Right atrium auricular region (tissue), 2 donors: ENCODE measurements around the gene NRG2. TPM values are rescaled to one million over a fixed set of nuclear protein-coding genes. Genes with fewer than 3 reads are reported as not detected.

ENCODE experiments used
- DNase-seq: peaks from one replicate; pipeline ENCODE4 v3.0.0-alpha.2; 2019; ENCODE audit warnings: low spot score
- H3K27ac ChIP-seq, 2 donors: fragments of 200-600 bp; sonication (generic); 1 replicate in 1 of 2; 2 replicates in 1 of 2; pipeline ENCODE4 v1.5.1; 2016 to 2019
- H3K27me3 ChIP-seq, 2 donors: fragments of 200-600 bp; sonication (generic); one replicate each; pipeline versions ENCODE4 v1.5.1 to v1.6.0; 2017 to 2019
- H3K36me3 ChIP-seq: fragments of 200-600 bp; sonication (generic); one replicate; pipeline ENCODE4 v1.5.1; 2016
- H3K4me1 ChIP-seq, 2 donors: fragments of 200-600 bp; sonication (generic); one replicate each; pipeline versions ENCODE4 v1.5.1 to v1.6.0; 2017 to 2019
- H3K4me3 ChIP-seq, 2 donors: fragments of 200-600 bp; sonication (generic); 1 replicate in 1 of 2; 2 replicates in 1 of 2; pipeline ENCODE4 v1.5.1; 2017 to 2019; ENCODE audit warnings: mild to moderate bottlenecking in 1 of 2, moderate library complexity in 1 of 2
- H3K9me3 ChIP-seq, 2 donors: fragments of 200-600 bp; sonication (generic); one replicate each; pipeline ENCODE4 v1.5.1; 2019
- total RNA-seq, 2 donors: library from RNA; depleted of rRNA; stranded (reverse); fragments of >200 nt; gene quantifications; one replicate each; pipeline ENCODE4 v1.1.0, GENCODE V29; 2016
- TF ChIP-seq, protein P1 (sequence below), 2 donors: fragments of 200-600 bp; sonication (generic); IDR thresholded peaks; one replicate each; pipeline ENCODE4 v1.5.1; 2019; ENCODE audit warnings: antibody characterized with exemption in 2 of 2

Gene NRG2
- total RNA-seq, 2 donors from 2014 or later: 1.8 to 1.9 TPM

DNA sequence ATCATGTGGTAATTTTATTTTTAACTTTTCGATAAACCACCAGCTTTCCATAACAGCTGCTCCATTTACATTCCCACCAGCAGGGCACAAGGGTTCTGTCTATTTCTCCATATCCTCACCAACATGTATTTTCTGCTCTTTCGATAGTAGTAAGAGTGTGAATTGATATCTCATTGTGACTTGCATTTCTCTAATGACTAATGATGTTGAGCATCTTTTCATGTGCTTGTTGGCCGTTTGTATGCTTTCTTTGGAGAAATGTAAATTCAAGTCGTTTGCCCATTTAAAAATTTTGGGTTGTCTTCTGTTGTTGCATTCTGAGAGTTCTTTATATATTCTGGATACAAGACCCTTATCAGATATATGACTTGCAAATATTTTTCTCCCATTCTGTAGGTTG, 201.6 kb downstream of the NRG2 start:
- no peak for DNase-seq
- Histone ChIP-seq H3K4me1 (no peaks in the 10 kb centered on the region), H3K27me3 (no peaks in the 10 kb centered on the region)

DNA sequence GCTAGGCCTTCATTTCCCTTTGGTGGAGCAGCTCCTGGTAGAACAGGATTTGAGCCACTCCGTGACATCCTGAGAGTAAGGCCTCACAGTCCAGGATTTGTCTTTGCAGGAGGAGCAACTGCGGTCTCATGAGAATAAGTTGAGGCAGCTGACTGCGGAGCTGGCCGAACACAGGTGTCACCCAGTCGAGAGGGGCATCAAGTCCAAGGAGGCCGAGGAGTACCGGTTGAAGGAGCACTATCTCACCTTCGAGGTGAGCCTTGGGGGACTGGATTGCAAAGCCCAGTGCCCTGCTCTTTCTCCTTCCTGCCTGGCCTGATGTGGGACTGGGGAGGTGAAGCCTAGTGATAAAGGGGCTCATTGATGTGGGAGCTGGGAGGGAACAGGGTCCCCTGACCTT, 203.2 kb downstream of the NRG2 start:
- no peaks in the 10 kb centered on the region for H3K27me3 ChIP-seq
- H3K27ac ChIP-seq: no peak overlapping the region
- no peaks in the 10 kb centered on the region for H3K9me3 ChIP-seq
- H3K4me3 ChIP-seq: no peak overlapping the region
- no peaks in the 10 kb centered on the region for H3K36me3 ChIP-seq
- DNase-seq: no peak
- TF ChIP-seq, protein P1, sequence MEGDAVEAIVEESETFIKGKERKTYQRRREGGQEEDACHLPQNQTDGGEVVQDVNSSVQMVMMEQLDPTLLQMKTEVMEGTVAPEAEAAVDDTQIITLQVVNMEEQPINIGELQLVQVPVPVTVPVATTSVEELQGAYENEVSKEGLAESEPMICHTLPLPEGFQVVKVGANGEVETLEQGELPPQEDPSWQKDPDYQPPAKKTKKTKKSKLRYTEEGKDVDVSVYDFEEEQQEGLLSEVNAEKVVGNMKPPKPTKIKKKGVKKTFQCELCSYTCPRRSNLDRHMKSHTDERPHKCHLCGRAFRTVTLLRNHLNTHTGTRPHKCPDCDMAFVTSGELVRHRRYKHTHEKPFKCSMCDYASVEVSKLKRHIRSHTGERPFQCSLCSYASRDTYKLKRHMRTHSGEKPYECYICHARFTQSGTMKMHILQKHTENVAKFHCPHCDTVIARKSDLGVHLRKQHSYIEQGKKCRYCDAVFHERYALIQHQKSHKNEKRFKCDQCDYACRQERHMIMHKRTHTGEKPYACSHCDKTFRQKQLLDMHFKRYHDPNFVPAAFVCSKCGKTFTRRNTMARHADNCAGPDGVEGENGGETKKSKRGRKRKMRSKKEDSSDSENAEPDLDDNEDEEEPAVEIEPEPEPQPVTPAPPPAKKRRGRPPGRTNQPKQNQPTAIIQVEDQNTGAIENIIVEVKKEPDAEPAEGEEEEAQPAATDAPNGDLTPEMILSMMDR (IDR thresholded peaks at IDR 0.05): no peak
- no peaks in the 10 kb centered on the region for H3K4me1 ChIP-seq

More for the DNA sequence above, 201.6 kb downstream of the NRG2 start:
- TF ChIP-seq, protein P1 (IDR thresholded peaks at IDR 0.05): no peak
- Histone ChIP-seq H3K36me3 (no peaks in the 10 kb centered on the region), H3K9me3 (no peaks in the 10 kb centered on the region), H3K4me3 (no peak overlapping the region), H3K27ac (no peak overlapping the region)

DNA sequence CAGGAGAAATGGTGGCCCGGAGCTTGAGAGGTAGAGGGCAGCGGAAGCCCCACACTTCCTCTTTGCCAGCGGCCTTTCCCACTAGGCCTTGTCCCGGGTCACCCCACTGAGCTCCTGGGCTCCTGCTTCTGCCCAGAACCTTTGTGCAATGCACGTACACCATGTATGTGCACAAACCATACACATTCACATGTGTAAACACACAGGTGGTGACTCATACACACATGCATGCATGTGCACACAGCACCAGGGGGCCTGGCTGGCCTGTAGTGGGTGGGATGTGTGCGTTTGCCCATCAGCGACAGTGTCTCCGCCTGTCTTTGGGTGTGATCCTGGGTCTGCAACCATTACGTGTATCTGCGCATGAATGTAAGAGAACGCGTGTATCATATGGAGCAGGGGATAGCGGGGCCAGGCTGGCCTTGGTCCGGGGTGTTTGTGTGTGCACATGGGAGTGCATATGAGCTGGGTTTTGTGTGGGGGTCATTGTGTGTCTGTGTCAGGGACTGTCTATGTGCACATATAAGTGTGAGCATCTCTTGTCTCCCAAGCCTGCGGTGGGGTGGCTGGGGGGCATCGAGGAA, 203.8 kb downstream of the NRG2 start:
- H3K4me3 ChIP-seq: no peak overlapping the region
- TF ChIP-seq, protein P1 (IDR thresholded peaks at IDR 0.05): no peak
- H3K27me3 ChIP-seq: no peaks in the 10 kb centered on the region
- H3K9me3 ChIP-seq: no peaks in the 10 kb centered on the region
- DNase-seq: no peak
- H3K27ac ChIP-seq: no peak overlapping the region
- no peaks in the 10 kb centered on the region for H3K36me3 ChIP-seq
- no peaks in the 10 kb centered on the region for H3K4me1 ChIP-seq

DNA sequence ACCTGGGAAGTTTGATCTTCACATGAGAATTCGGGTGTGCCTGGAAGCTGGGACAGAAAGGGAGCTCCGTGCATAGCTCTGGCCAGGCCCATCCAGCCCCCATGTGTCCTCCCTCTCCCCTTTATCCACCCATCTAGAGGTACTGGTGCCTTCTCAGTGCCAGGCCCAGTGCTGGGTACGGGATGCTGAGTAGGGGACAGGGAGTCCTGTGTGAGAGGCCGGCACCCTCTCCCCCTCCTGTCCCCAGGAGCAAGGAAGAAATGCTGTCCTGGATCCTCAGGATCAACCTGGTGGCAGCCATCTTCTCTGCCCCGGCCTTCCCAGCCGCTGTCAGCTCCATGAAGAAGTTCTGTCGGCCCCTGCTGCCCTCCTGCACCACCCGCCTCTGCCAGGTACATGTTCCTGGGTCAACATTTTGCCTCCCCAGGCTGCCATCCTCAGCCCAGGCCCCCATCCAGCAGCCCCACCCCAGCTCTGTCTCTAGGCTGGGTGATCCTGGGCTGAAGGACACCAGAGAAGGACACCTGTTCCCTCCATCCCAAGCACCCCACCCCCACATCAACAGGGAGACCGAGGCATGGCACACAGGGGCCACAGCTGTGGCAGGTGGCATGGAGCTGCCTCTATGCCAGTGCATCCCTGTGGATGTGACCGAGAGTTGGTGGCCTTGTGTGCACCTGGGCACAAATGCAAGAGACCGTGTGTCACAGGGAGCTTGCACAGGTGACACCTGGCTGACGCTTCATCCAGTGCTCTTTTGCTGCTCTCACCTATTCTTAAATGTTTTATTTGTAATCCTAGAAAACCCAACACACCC, 204.5 kb downstream of the NRG2 start:
- no peak for DNase-seq
- no peak overlapping the region for H3K27ac ChIP-seq
- H3K9me3 ChIP-seq: no peaks in the 10 kb centered on the region
- no peak overlapping the region for H3K4me3 ChIP-seq
- TF ChIP-seq, protein P1 (IDR thresholded peaks at IDR 0.05): no peak
- no peaks in the 10 kb centered on the region for H3K36me3 ChIP-seq
- H3K27me3 ChIP-seq: no peaks in the 10 kb centered on the region
- no peaks in the 10 kb centered on the region for H3K4me1 ChIP-seq

DNA sequence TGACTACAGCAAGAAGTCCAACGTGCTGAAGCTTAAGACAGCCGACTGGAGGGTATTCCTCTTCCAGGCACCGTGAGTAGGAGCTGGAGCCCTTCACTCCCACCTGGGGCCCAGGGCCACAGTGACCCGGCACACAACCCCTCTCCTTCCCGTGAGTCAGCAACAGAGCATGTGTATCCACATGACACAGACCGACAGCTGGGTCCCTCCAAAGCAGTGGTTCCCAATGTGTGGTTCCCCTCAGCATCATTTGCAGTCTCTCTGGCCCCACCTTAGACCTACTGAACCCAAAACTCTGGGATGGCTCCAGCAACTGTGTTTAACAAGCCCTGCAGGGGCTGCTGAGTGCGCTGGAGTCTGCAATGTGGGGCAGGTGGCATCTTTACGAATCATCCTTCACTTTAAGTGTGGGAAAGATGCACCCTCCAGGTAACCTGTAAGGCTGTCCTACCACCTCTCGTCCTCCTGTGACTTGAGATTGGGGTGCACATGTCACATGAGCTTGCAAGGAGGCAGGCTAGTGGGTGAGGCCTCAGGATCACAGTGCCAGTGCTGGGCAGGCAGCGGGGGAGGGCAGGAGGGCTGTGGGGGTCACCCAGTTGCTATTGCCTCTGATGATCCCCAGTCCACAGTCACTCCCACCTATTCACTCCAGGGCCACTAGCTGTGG, 205.3 kb downstream of the NRG2 start:
- H3K4me3 ChIP-seq: no peak overlapping the region
- H3K27ac ChIP-seq: no peak overlapping the region
- H3K9me3 ChIP-seq: no peaks in the 10 kb centered on the region
- no peaks in the 10 kb centered on the region for H3K27me3 ChIP-seq
- DNase-seq: no peak
- H3K36me3 ChIP-seq: no peaks in the 10 kb centered on the region
- H3K4me1 ChIP-seq: no peaks in the 10 kb centered on the region
- TF ChIP-seq, protein P1 (IDR thresholded peaks at IDR 0.05): no peak
